Neural cell (in vitro differentiated cells): ENCODE results near the gene CDCA5.

Source experiments
- EP300 ChIP-seq: fragments of 450-650 bp; conservative IDR thresholded peaks from 2 replicates; pipeline ENCODE4 v1.6.1; 2014; ENCODE audit warnings: antibody characterized with exemption, mild to moderate bottlenecking, moderate library complexity; ENCODE audit not compliant: poor library complexity, severe bottlenecking
- EZH2 ChIP-seq: fragments of 200-600, 300-800 bp; shearing (Covaris generic), sonication (generic); IDR thresholded peaks from 2 replicates; pipeline ENCODE4 v1.6.1; 2014; ENCODE audit warnings: antibody characterized with exemption, low read length, borderline replicate concordance, mild to moderate bottlenecking; ENCODE audit not compliant: insufficient read depth, poor library complexity, severe bottlenecking
- MXI1 ChIP-seq: fragments of 450-650 bp; conservative IDR thresholded peaks from 2 replicates; pipeline ENCODE4 v1.6.1; 2014; ENCODE audit warnings: antibody characterized with exemption, mild to moderate bottlenecking; ENCODE audit not compliant: poor library complexity, severe bottlenecking
- POLR2AphosphoS5 ChIP-seq: IDR thresholded peaks from 2 replicates; pipeline ENCODE4 v1.6.1; 2012
- SMC3 ChIP-seq: fragments of 450-650 bp; conservative IDR thresholded peaks from 2 replicates; pipeline ENCODE4 v1.6.1; 2014; ENCODE audit warnings: antibody characterized with exemption, mild to moderate bottlenecking, moderate library complexity; ENCODE audit not compliant: poor library complexity
- TAF1 ChIP-seq: IDR thresholded peaks from 2 replicates; pipeline ENCODE4 v1.6.1; 2012; ENCODE audit warnings: low read depth
- TF ChIP-seq, protein P1 (sequence below): fragments of 450-650 bp; IDR thresholded peaks from 2 replicates; pipeline ENCODE4 v1.5.1; 2014; ENCODE audit warnings: antibody characterized with exemption, mild to moderate bottlenecking, moderate library complexity; ENCODE audit not compliant: poor library complexity, severe bottlenecking

DNA sequence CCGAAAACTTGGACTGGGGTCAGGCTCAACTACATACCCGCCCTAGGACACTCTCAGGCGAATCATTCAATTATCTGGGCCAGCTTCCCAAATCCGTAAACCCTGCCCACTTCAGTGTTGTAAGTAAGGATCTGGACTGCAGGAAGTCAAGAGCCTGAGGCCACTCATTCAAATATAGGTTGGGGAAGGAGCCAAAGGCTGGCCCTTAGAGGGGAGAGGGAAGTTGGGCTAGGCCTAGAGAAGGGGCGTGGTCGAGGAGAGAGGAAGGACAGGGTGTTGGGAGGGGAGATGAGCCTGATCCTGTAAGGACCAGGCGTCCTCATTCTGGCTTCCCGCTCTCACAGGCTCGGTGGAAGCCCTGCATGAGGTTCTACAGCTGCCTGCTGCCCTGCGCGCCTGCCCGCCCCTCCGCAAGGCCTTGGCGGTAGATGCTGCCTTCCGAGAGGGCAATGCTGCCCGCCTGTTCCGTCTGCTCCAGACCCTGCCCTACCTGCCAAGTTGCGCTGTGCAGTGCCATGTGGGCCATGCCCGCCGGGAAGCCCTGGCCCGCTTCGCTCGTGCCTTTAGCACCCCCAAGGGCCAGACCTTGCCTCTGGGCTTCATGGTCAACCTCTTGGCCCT, 39.8 kb downstream of the CDCA5 start:
- TF ChIP-seq SMC3 (no peak), POLR2AphosphoS5 (no peak), EZH2 (no peak), TAF1 (no peak), MXI1 (no peak), EP300 (no peak)
- TF ChIP-seq, protein P1, sequence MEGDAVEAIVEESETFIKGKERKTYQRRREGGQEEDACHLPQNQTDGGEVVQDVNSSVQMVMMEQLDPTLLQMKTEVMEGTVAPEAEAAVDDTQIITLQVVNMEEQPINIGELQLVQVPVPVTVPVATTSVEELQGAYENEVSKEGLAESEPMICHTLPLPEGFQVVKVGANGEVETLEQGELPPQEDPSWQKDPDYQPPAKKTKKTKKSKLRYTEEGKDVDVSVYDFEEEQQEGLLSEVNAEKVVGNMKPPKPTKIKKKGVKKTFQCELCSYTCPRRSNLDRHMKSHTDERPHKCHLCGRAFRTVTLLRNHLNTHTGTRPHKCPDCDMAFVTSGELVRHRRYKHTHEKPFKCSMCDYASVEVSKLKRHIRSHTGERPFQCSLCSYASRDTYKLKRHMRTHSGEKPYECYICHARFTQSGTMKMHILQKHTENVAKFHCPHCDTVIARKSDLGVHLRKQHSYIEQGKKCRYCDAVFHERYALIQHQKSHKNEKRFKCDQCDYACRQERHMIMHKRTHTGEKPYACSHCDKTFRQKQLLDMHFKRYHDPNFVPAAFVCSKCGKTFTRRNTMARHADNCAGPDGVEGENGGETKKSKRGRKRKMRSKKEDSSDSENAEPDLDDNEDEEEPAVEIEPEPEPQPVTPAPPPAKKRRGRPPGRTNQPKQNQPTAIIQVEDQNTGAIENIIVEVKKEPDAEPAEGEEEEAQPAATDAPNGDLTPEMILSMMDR = no peak
